T-helper 22 cell (primary cell): ENCODE results near the gene MYOG.

Experiments
- DNase-seq: peaks from one replicate; pipeline ENCODE4 v3.0.0-alpha.2; 2020; ENCODE audit warnings: low read depth

MYOG gene

GRCh38 chr1:203085528-203086406, at the start of gene MYOG:
Gene MYOG (minus strand): TSS chr1:203086012. CDS start chr1:203085961, 51 bp downstream.
- DNase-seq, result no peak

GRCh38 chr1:203133970-203134725, 48.3 kb upstream of the MYOG start:
- DNase-seq, result no peak

GRCh38 chr1:203131548-203132200, 45.9 kb upstream of the MYOG start:
- DNase-seq, result no peak

- no peak for DNase-seq
Measured at GRCh38 chr1:203130358-203130985, 44.7 kb upstream of the MYOG start.

- DNase-seq, result no peak
Measured at GRCh38 chr1:203129501-203130231, 43.9 kb upstream of the MYOG start.

GRCh38 chr1:203128716-203129500, 43.1 kb upstream of the MYOG start:
- DNase-seq, result no peak

GRCh38 chr1:203128431-203128715, 42.6 kb upstream of the MYOG start:
- no peak for DNase-seq

GRCh38 chr1:203127666-203128430, 42.0 kb upstream of the MYOG start, which contains the start of gene ADORA1:
Gene ADORA1 (plus strand): TSS chr1:203127726. CDS start chr1:203128842, 1,116 bp downstream.
- DNase-seq, result no peak

GRCh38 chr1:203126866-203127665, 41.3 kb upstream of the MYOG start:
- DNase-seq, result no peak

- DNase-seq, result no peak
Measured at GRCh38 chr1:203126151-203126865, 40.5 kb upstream of the MYOG start.

- DNase-seq, result no peak
Measured at GRCh38 chr1:203124546-203125317, 38.9 kb upstream of the MYOG start.

GRCh38 chr1:203124011-203124410, 38.2 kb upstream of the MYOG start:
- no peak for DNase-seq

GRCh38 chr1:203122159-203122558, 36.3 kb upstream of the MYOG start:
- no peak for DNase-seq

GRCh38 chr1:203121186-203122015, 35.6 kb upstream of the MYOG start:
- DNase-seq, result no peak

GRCh38 chr1:203120325-203121153, 34.7 kb upstream of the MYOG start:
- DNase-seq, result no peak
